ENCODE results near the gene PSMA1. TPM values are rescaled to one million over a fixed set of nuclear protein-coding genes. Genes with fewer than 3 reads are reported as not detected.

PSMA1 gene
- total RNA-seq, 1 donor from 2014 or later: 136 TPM

- intact Hi-C loops (cut with DNase I): no loop called here
These were observed 61.8 kb downstream of the PSMA1 start for GRCh38 chr11:14458377-14458776.

GRCh38 chr11:14455648-14456430 is 64.3 kb downstream of the PSMA1 start:
- no peak for DNase-seq (ENCODE audit: low spot score)
- intact Hi-C loops (cut with DNase I): loop anchor here (1.0 kb wide), 1 partner anchor 156 kb away; no protein-coding TSS in a partner anchor

More at GRCh38 chr11:14458377-14458776, 61.8 kb downstream of the PSMA1 start:
- no peak for DNase-seq (ENCODE audit: low spot score)

Other genes starting within 250 kb of the PSMA1 start
- gene RRAS2, start 161.2 kb downstream of the PSMA1 start, total RNA-seq: 142 TPM
- 61.4 TPM for gene COPB1, start 20.6 kb downstream of the PSMA1 start, total RNA-seq
- 8.7 TPM for gene PDE3B, start 123.4 kb upstream of the PSMA1 start, total RNA-seq

Measured in cardiac septum (tissue), 1 donor.